ENCODE data around the gene FFAR1. TPM values are rescaled to one million over a fixed set of nuclear protein-coding genes. Genes with fewer than 3 reads are reported as not detected.

FFAR1 gene
- polyA plus RNA-seq, 1 of the 3 experiments (the other 2 are of a cell fraction), result not detected

GRCh38 chr19:35342430-35342829 lies 5.3 kb upstream of the FFAR1 start (continued):
- TF ChIP-seq, protein P1, sequence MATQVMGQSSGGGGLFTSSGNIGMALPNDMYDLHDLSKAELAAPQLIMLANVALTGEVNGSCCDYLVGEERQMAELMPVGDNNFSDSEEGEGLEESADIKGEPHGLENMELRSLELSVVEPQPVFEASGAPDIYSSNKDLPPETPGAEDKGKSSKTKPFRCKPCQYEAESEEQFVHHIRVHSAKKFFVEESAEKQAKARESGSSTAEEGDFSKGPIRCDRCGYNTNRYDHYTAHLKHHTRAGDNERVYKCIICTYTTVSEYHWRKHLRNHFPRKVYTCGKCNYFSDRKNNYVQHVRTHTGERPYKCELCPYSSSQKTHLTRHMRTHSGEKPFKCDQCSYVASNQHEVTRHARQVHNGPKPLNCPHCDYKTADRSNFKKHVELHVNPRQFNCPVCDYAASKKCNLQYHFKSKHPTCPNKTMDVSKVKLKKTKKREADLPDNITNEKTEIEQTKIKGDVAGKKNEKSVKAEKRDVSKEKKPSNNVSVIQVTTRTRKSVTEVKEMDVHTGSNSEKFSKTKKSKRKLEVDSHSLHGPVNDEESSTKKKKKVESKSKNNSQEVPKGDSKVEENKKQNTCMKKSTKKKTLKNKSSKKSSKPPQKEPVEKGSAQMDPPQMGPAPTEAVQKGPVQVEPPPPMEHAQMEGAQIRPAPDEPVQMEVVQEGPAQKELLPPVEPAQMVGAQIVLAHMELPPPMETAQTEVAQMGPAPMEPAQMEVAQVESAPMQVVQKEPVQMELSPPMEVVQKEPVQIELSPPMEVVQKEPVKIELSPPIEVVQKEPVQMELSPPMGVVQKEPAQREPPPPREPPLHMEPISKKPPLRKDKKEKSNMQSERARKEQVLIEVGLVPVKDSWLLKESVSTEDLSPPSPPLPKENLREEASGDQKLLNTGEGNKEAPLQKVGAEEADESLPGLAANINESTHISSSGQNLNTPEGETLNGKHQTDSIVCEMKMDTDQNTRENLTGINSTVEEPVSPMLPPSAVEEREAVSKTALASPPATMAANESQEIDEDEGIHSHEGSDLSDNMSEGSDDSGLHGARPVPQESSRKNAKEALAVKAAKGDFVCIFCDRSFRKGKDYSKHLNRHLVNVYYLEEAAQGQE (IDR thresholded peaks at IDR 0.05; ENCODE audit: low read depth, low read length), result no peak
- TF ChIP-seq, protein P2, sequence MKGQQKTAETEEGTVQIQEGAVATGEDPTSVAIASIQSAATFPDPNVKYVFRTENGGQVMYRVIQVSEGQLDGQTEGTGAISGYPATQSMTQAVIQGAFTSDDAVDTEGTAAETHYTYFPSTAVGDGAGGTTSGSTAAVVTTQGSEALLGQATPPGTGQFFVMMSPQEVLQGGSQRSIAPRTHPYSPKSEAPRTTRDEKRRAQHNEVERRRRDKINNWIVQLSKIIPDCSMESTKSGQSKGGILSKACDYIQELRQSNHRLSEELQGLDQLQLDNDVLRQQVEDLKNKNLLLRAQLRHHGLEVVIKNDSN (IDR thresholded peaks at IDR 0.05; ENCODE audit: borderline replicate concordance, low read depth), result no peak
- TF ChIP-seq TCF12 (IDR thresholded peaks at IDR 0.05), result no peak
- no peak for TF ChIP-seq USF2 (IDR thresholded peaks at IDR 0.05; ENCODE audit: borderline replicate concordance, low read depth, low read length)

- Histone ChIP-seq H4K20me1 (ENCODE audit: insufficient read depth) (no peaks in the 10 kb centered on the region), H3K9me2 (no peaks in the 10 kb centered on the region), H2AFZ (ENCODE audit: low read depth) (no peak overlapping the region), H3K4me2 (no peak overlapping the region), H3K79me2 (ENCODE audit: insufficient read depth) (no peaks in the 10 kb centered on the region), H3K9ac (no peak overlapping the region), H3K4me1 (ENCODE audit: control insufficient read depth in 1 of 2, insufficient read depth in 2 of 2, low read depth in 1 of 2, low read length in 1 of 2) (no peaks in the 10 kb centered on the region), H3K27me3 (ENCODE audit: insufficient read depth) (peaks cover 98% of the 10 kb centered on the region), H3K36me3 (replicated peaks in 1 of 2; ENCODE audit: control insufficient read depth in 1 of 2, insufficient read depth in 2 of 2, low read length in 1 of 2) (no peaks in the 10 kb centered on the region), H3K27ac (ENCODE audit: low read depth in 2 of 2, low read length in 1 of 2) (no peak overlapping the region), H3K4me3 (ENCODE audit: low read depth in 2 of 2, low read length in 1 of 2) (no peak overlapping the region), H3K9me3 (no peaks in the 10 kb centered on the region), H3F3A (replicated peaks; ENCODE audit: insufficient read depth) (no peaks in the 10 kb centered on the region)
- ChIA-PET CTCF (interaction anchor here (0.9 to 1.8 kb wide), 4 partner anchors 9 to 74 kb away, joined by 3 to 12 read pairs (median 4); no protein-coding TSS in a partner anchor), POLR2A (no interaction called here)
- WGBS (ENCODE audit: low lambda C conversion rate), result 14% methylated on average over 13 of the region's 17 CpGs
- no peak for DNase-seq
- TF ChIP-seq CHD2 (IDR thresholded peaks at IDR 0.05; ENCODE audit: low read length, partially characterized antibody) (no peak), EZH2phosphoT487 (IDR thresholded peaks at IDR 0.05; ENCODE audit: borderline replicate concordance, low read depth) (no peak), SMC3 (IDR thresholded peaks at IDR 0.05; ENCODE audit: low read depth, low read length) (no peak), FOXM1 (IDR thresholded peaks at IDR 0.05; ENCODE audit: low read depth) (no peak), MEF2A (IDR thresholded peaks at IDR 0.05; ENCODE audit: borderline replicate concordance, low read depth) (no peak), USF2 (IDR thresholded peaks at IDR 0.05; ENCODE audit: borderline replicate concordance, low read depth, low read length) (no peak), ELF1 (IDR thresholded peaks at IDR 0.05) (no peak), NFIC (IDR thresholded peaks at IDR 0.05; ENCODE audit: borderline replicate concordance) (no peak), RFX5 (IDR thresholded peaks at IDR 0.05; ENCODE audit: low read length) (no peak), RAD21 (IDR thresholded peaks at IDR 0.05; ENCODE audit: low read length) (no peak), NRF1 (IDR thresholded peaks at IDR 0.05; ENCODE audit: low read depth, low read length) (no peak), JUND (IDR thresholded peaks at IDR 0.05) (no peak)
- TF ChIP-seq, protein P3, sequence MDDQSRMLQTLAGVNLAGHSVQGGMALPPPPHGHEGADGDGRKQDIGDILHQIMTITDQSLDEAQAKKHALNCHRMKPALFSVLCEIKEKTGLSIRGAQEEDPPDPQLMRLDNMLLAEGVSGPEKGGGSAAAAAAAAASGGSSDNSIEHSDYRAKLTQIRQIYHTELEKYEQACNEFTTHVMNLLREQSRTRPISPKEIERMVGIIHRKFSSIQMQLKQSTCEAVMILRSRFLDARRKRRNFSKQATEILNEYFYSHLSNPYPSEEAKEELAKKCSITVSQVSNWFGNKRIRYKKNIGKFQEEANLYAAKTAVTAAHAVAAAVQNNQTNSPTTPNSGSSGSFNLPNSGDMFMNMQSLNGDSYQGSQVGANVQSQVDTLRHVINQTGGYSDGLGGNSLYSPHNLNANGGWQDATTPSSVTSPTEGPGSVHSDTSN (IDR thresholded peaks at IDR 0.05), result no peak
Measured at GRCh38 chr19:35344511-35345031, 3.1 kb upstream of the FFAR1 start.

Data from SK-N-SH (cell line).